ENCODE measurements around the gene HOXB9.

The HOXB9 gene

DNA sequence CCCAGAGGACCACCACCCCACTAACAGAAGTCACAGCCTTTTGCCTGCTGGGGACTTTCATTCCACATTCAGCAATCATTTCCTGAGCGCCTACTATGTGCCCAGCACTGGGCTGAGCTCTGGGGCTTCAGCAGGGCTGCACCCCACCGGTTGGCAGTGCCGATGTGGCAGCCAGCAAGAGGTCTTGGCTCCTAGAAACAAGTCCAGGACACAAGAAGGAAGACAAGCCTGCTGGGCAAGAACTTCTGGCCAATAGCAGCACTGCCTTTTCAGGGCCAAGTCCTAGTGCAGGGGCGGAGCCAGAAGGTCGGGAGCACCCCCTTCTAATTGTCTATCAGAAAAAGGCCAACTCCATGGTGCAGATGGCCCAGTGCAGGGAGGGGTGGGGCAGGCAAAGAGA is 13.0 kb upstream of the HOXB9 start:
- Histone ChIP-seq H3K27me3 (ENCODE audit: control insufficient read depth, low read length) (peaks cover 56% of the 10 kb centered on the region), H3K79me2 (ENCODE audit: control insufficient read depth, low read length) (no peaks in the 10 kb centered on the region)

DNA sequence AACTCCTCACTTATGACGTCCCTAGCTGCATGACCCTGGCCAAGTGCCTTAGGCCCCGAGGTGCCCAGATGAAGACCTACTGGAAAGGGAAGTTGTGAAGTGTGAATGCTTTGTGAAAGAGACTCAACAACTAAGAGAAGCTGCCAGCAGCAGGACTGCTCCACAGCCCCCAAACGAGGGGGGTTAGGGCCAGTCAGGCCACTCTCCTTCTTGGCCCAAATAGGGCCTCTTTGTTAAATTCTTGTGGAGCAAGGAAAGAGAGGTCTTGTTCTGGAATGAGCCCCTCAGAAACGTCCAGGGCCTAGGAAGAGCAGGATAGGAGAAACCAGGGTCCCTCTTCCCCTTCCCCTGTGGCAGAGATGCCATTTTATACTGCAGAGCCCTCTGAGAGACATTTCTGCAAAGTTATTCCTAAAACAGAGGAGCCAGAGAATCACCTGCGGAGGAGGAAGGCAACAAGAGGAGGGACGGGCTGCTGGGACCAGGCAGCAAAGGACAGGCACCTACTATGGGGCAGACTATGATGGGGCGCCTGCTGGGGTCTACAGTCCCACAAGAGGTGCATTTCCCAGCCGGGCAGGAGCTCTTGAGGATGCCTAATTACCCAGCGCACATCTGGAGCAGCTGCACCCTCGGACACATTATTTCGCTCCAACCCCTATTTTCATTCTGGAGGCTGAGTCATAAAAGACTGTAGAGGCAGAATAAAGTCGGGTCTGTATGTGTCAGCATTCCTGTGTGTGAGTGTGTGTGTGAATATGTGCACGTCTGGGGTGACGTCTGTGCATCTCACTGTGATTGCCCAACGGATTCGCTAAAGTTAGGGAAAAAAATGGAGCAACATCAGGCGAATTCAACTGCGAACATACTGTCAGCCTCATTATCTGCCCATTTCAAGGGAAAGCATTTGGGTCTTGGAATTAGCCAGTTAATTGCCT is 11.4 kb upstream of the HOXB9 start:
- H3K27ac ChIP-seq (ENCODE audit: low read depth, low read length), result no peak overlapping the region
- no peaks in the 10 kb centered on the region for H3K36me3 ChIP-seq (ENCODE audit: control insufficient read depth, low read length)
- H3K27me3 ChIP-seq (ENCODE audit: control insufficient read depth, low read length), result peaks cover 59% of the 10 kb centered on the region
- no peak overlapping the region for H3K4me2 ChIP-seq (ENCODE audit: low read length)
- no peak for TF ChIP-seq EZH2phosphoT487 (IDR thresholded peaks at IDR 0.05; ENCODE audit: borderline replicate concordance, low read length)
- H3K4me1 ChIP-seq (ENCODE audit: control insufficient read depth, low read length), result peaks cover 19% of the 10 kb centered on the region
- no peak overlapping the region for H3K4me3 ChIP-seq (ENCODE audit: low read length)
- no peaks in the 10 kb centered on the region for H3K9me3 ChIP-seq (ENCODE audit: control insufficient read depth, insufficient read depth, low read length)
- no peaks in the 10 kb centered on the region for H3K79me2 ChIP-seq (ENCODE audit: control insufficient read depth, low read length)
- H4K20me1 ChIP-seq (ENCODE audit: control insufficient read depth, insufficient read depth, low read depth, low read length), result no peaks in the 10 kb centered on the region
- H3F3A ChIP-seq (ENCODE audit: control insufficient read depth, insufficient read depth), result no peaks in the 10 kb centered on the region
- no peaks in the 10 kb centered on the region for H3K9me2 ChIP-seq (replicated peaks; ENCODE audit: control insufficient read depth, low read length)

More for the DNA sequence above, 13.0 kb upstream of the HOXB9 start:
- no peaks in the 10 kb centered on the region for H3K9me2 ChIP-seq (replicated peaks; ENCODE audit: control insufficient read depth, low read length)
- no peak for TF ChIP-seq EZH2phosphoT487 (IDR thresholded peaks at IDR 0.05; ENCODE audit: borderline replicate concordance, low read length)
- TF ChIP-seq, protein P1, sequence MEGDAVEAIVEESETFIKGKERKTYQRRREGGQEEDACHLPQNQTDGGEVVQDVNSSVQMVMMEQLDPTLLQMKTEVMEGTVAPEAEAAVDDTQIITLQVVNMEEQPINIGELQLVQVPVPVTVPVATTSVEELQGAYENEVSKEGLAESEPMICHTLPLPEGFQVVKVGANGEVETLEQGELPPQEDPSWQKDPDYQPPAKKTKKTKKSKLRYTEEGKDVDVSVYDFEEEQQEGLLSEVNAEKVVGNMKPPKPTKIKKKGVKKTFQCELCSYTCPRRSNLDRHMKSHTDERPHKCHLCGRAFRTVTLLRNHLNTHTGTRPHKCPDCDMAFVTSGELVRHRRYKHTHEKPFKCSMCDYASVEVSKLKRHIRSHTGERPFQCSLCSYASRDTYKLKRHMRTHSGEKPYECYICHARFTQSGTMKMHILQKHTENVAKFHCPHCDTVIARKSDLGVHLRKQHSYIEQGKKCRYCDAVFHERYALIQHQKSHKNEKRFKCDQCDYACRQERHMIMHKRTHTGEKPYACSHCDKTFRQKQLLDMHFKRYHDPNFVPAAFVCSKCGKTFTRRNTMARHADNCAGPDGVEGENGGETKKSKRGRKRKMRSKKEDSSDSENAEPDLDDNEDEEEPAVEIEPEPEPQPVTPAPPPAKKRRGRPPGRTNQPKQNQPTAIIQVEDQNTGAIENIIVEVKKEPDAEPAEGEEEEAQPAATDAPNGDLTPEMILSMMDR (IDR thresholded peaks at IDR 0.05; ENCODE audit: low read depth, low read length, poor library complexity, severe bottlenecking), result no peak
- H3K4me2 ChIP-seq (ENCODE audit: low read length), result no peak overlapping the region
- H3K4me3 ChIP-seq (ENCODE audit: low read length), result no peak overlapping the region
- no peak overlapping the region for H3K27ac ChIP-seq (ENCODE audit: low read depth, low read length)
- no peaks in the 10 kb centered on the region for H3F3A ChIP-seq (ENCODE audit: control insufficient read depth, insufficient read depth)
- no peaks in the 10 kb centered on the region for H3K9me3 ChIP-seq (ENCODE audit: control insufficient read depth, insufficient read depth, low read length)
- H4K20me1 ChIP-seq (ENCODE audit: control insufficient read depth, insufficient read depth, low read depth, low read length), result no peaks in the 10 kb centered on the region
- no peaks in the 10 kb centered on the region for H3K36me3 ChIP-seq (ENCODE audit: control insufficient read depth, low read length)
- H3K4me1 ChIP-seq (ENCODE audit: control insufficient read depth, low read length), result peaks cover 19% of the 10 kb centered on the region

DNA sequence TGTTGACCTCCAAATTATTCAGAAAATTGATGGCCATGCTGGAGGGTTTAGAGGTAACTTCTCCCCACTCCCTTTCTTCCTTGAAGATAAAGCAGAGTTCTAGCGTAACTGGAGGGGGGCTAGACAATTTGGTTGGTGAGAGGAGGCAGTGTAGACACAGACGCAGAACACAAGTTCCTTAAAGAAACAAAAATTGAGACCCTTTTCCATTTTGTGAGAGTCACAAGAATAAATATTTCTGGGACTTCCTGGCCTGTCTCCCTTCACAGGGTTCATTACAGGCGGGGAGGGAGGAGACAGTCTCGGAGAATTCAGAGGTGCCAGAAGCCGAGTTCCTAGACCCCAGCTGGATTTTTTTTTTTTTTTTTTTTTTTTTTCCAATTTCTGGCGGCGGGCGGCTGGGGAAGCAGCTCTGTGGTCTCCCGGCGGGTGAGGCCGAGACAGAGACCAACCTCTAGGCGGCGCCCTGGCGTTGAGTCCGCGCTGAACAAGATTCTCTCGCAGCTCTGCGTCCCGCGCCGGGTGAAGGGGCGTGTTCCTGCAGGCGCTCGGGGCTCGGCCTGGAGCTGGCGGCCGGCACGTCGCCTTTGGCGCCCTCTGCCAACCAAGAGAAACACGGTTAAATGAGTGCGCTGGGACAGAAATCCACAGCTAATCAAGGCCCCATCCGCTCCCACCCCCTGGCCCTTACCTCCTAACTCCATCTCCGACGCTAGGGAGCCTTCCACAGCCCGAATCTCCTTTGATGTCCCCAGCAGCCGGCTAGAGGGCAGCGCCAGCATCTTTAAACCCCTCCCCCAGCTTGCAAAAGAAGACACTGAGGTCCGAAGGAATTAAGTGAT is 10.2 kb upstream of the HOXB9 start:
- no peaks in the 10 kb centered on the region for H3K79me2 ChIP-seq (ENCODE audit: control insufficient read depth, low read length)
- no peaks in the 10 kb centered on the region for H3K36me3 ChIP-seq (ENCODE audit: control insufficient read depth, low read length)
- no peaks in the 10 kb centered on the region for H3K9me3 ChIP-seq (ENCODE audit: control insufficient read depth, insufficient read depth, low read length)
- H3K27ac ChIP-seq (ENCODE audit: low read depth, low read length), result no peak overlapping the region
- no peaks in the 10 kb centered on the region for H3K9me2 ChIP-seq (replicated peaks; ENCODE audit: control insufficient read depth, low read length)
- H3K4me1 ChIP-seq (ENCODE audit: control insufficient read depth, low read length), result peaks cover 11% of the 10 kb centered on the region
- H4K20me1 ChIP-seq (ENCODE audit: control insufficient read depth, insufficient read depth, low read depth, low read length), result no peaks in the 10 kb centered on the region
- peaks cover 70% of the 10 kb centered on the region for H3K27me3 ChIP-seq (ENCODE audit: control insufficient read depth, low read length)
- peak; percentile 20; the same call in 1 of the 2 replicates for TF ChIP-seq EZH2phosphoT487 (IDR thresholded peaks at IDR 0.05; ENCODE audit: borderline replicate concordance, low read length)
- TF ChIP-seq, protein P1 (IDR thresholded peaks at IDR 0.05; ENCODE audit: low read depth, low read length, poor library complexity, severe bottlenecking), result peak; percentile 77
- H3F3A ChIP-seq (ENCODE audit: control insufficient read depth, insufficient read depth), result no peaks in the 10 kb centered on the region
- no peak overlapping the region for H3K4me3 ChIP-seq (ENCODE audit: low read length)
- H3K4me2 ChIP-seq (ENCODE audit: low read length), result 0 out of 2 replicates have a peak overlapping the region, but pooled peaks have one; percentile 21
